ENCODE data around the gene CDHR3. TPM values are rescaled to one million over a fixed set of nuclear protein-coding genes. Genes with fewer than 3 reads are reported as not detected.

CDHR3 gene
- total RNA-seq, 6 experiments from 2014 or later = 1.9 to 2.7 (median 2.3) TPM

GRCh38 chr7:106041140-106041717 is 78.2 kb downstream of the CDHR3 start:
- Mint-ChIP-seq H3K4me3 (no peak overlapping the region), H3K27ac (no peak overlapping the region), H3K4me1 (ENCODE audit: low read depth) (peaks cover 59% of the 10 kb centered on the region), H3K36me3 (ENCODE audit: low read depth) (no peaks in the 10 kb centered on the region), H3K27me3 (ENCODE audit: insufficient read depth) (peaks cover 5% of the 10 kb centered on the region), H3K9me3 (no peaks in the 10 kb centered on the region)
- TF ChIP-seq CTCF (IDR thresholded peaks at IDR 0.05) = peak; percentile 87
- DNase-seq = peak; percentile 39

GRCh38 chr7:106042196-106042611 is 79.1 kb downstream of the CDHR3 start:
- Mint-ChIP-seq H3K27ac (no peak overlapping the region), H3K27me3 (ENCODE audit: insufficient read depth) (peaks cover 5% of the 10 kb centered on the region), H3K9me3 (no peaks in the 10 kb centered on the region), H3K4me3 (peak overlapping the region; percentile 35; the same call in 1 of the 2 replicates), H3K4me1 (ENCODE audit: low read depth) (peaks cover 59% of the 10 kb centered on the region), H3K36me3 (ENCODE audit: low read depth) (no peaks in the 10 kb centered on the region)
- DNase-seq = no peak
- TF ChIP-seq CTCF (IDR thresholded peaks at IDR 0.05) = no peak

- Mint-ChIP-seq H3K27me3 (ENCODE audit: insufficient read depth) (peaks cover 7% of the 10 kb centered on the region), H3K9me3 (no peaks in the 10 kb centered on the region), H3K4me3 (no peak overlapping the region), H3K27ac (no peak overlapping the region), H3K36me3 (ENCODE audit: low read depth) (no peaks in the 10 kb centered on the region), H3K4me1 (ENCODE audit: low read depth) (peaks cover 45% of the 10 kb centered on the region)
- no peak for DNase-seq
- TF ChIP-seq CTCF (IDR thresholded peaks at IDR 0.05) = no peak
Measured at GRCh38 chr7:106045139-106045538, 82.1 kb downstream of the CDHR3 start.

GRCh38 chr7:106045586-106045985 is 82.5 kb downstream of the CDHR3 start:
- H3K27me3 Mint-ChIP-seq (ENCODE audit: insufficient read depth) = peaks cover 7% of the 10 kb centered on the region
- no peaks in the 10 kb centered on the region for H3K36me3 Mint-ChIP-seq (ENCODE audit: low read depth)
- no peak overlapping the region for H3K27ac Mint-ChIP-seq
- H3K9me3 Mint-ChIP-seq = no peaks in the 10 kb centered on the region
- peak; percentile 12 for DNase-seq
- TF ChIP-seq CTCF (IDR thresholded peaks at IDR 0.05) = no peak
- no peak overlapping the region for H3K4me3 Mint-ChIP-seq
- H3K4me1 Mint-ChIP-seq (ENCODE audit: low read depth) = peaks cover 45% of the 10 kb centered on the region

- peaks cover 38% of the 10 kb centered on the region for H3K4me1 Mint-ChIP-seq (ENCODE audit: low read depth)
- no peak for TF ChIP-seq CTCF (IDR thresholded peaks at IDR 0.05)
- H3K27ac Mint-ChIP-seq = no peak overlapping the region
- H3K27me3 Mint-ChIP-seq (ENCODE audit: insufficient read depth) = peaks cover 11% of the 10 kb centered on the region
- no peak for DNase-seq
- no peaks in the 10 kb centered on the region for H3K9me3 Mint-ChIP-seq
- no peaks in the 10 kb centered on the region for H3K36me3 Mint-ChIP-seq (ENCODE audit: low read depth)
- no peak overlapping the region for H3K4me3 Mint-ChIP-seq
Measured at GRCh38 chr7:106047184-106047583, 84.1 kb downstream of the CDHR3 start.
